Stimulated activated CD4-positive, alpha-beta T cell treated with anti-CD3 and anti-CD28 coated beads, TNF-alpha, amount 100 ng/mL, for 48 hours (primary cell): ENCODE results near the gene MYBPC3.
"Not testable (repeated sequence)": the region's sequence is repeated elsewhere in the genome, so short reads cannot be mapped to it uniquely, and the experiment has no call there.

Experiments
- DNase-seq, 3 donors: peaks; one replicate each; pipeline ENCODE4 v3.0.0-alpha.2; 2020; ENCODE audit warnings: low read depth in 3 of 3

The MYBPC3 gene

GRCh38 chr11:47338396-47339241, 13.9 kb downstream of the MYBPC3 start:
- DNase-seq, result no peak

- DNase-seq, result no peak
Observed at GRCh38 chr11:47337229-47337924, 15.1 kb downstream of the MYBPC3 start.

GRCh38 chr11:47336595-47336994, 15.9 kb downstream of the MYBPC3 start:
- DNase-seq, result no peak

GRCh38 chr11:47335733-47336132, 16.8 kb downstream of the MYBPC3 start:
- no peak for DNase-seq

- not testable (repeated sequence) for DNase-seq
Observed at GRCh38 chr11:47334699-47335411, 17.6 kb downstream of the MYBPC3 start.

GRCh38 chr11:47333886-47334443, 18.5 kb downstream of the MYBPC3 start:
- no peak for DNase-seq

GRCh38 chr11:47333526-47333845, 19.0 kb downstream of the MYBPC3 start:
- no peak for DNase-seq

- no peak for DNase-seq
Observed at GRCh38 chr11:47332791-47333525, 19.5 kb downstream of the MYBPC3 start.

- no peak for DNase-seq
Observed at GRCh38 chr11:47332303-47332711, 20.2 kb downstream of the MYBPC3 start.

GRCh38 chr11:47331454-47332302, 20.8 kb downstream of the MYBPC3 start:
- DNase-seq, result no peak

- DNase-seq, result no peak
Observed at GRCh38 chr11:47329987-47330931, 22.2 kb downstream of the MYBPC3 start.

GRCh38 chr11:47329431-47329986, 23.0 kb downstream of the MYBPC3 start:
- no peak for DNase-seq

GRCh38 chr11:47328449-47329390, 23.8 kb downstream of the MYBPC3 start:
- no peak for DNase-seq

- no peak for DNase-seq
Observed at GRCh38 chr11:47327949-47328348, 24.6 kb downstream of the MYBPC3 start.

- no peak for DNase-seq
Observed at GRCh38 chr11:47327025-47327424, 25.5 kb downstream of the MYBPC3 start.

GRCh38 chr11:47326198-47326597, 26.3 kb downstream of the MYBPC3 start:
- no peak for DNase-seq

- no peak for DNase-seq
Observed at GRCh38 chr11:47325271-47326041, 27.0 kb downstream of the MYBPC3 start.
